HAP-1 (cell line): ENCODE measurements around the gene MRPS2.
"Not testable (repeated sequence)": the region's sequence is repeated elsewhere in the genome, so short reads cannot be mapped to it uniquely, and the experiment has no call there.

Experiments
- DNase-seq, 2 experiments: peaks; one replicate each; pipeline ENCODE4 v3.0.0-alpha.2; 2016 to 2020; ENCODE audit warnings: low spot score in 2 of 2
- H3K27me3 ChIP-seq: fragments of 250-450 bp; sonication (Bioruptor Pico); 2 replicates; pipeline ENCODE4 v1.5.1; 2020; ENCODE audit warnings: low read depth, mild to moderate bottlenecking, moderate library complexity
- H3K36me3 ChIP-seq: fragments of 250-450 bp; sonication (Bioruptor Pico); replicated peaks from 2 replicates; pipeline ENCODE4 v1.5.1; 2020; ENCODE audit warnings: mild to moderate bottlenecking
- H3K4me1 ChIP-seq: fragments of 250-450 bp; sonication (Bioruptor Pico); 2 replicates; pipeline ENCODE4 v1.5.1; 2020; ENCODE audit warnings: mild to moderate bottlenecking
- H3K4me3 ChIP-seq: fragments of 250-450 bp; sonication (Bioruptor Pico); 2 replicates; pipeline ENCODE4 v1.5.1; 2020; ENCODE audit warnings: mild to moderate bottlenecking, moderate library complexity
- H3K9me3 ChIP-seq: fragments of 250-450 bp; sonication (Bioruptor Pico); 2 replicates; pipeline ENCODE4 v1.5.1; 2020; ENCODE audit warnings: mild to moderate bottlenecking, moderate library complexity
- in situ Hi-C: fragments of 300-500 bp; cut with MboI; formaldehyde crosslinking; loops from 3 replicates; pipeline ENCODE4 v1.14.3; 2020; ENCODE audit warnings: low sequenced_read_pairs, inconsistent platforms, mixed read lengths

MRPS2 gene

DNA sequence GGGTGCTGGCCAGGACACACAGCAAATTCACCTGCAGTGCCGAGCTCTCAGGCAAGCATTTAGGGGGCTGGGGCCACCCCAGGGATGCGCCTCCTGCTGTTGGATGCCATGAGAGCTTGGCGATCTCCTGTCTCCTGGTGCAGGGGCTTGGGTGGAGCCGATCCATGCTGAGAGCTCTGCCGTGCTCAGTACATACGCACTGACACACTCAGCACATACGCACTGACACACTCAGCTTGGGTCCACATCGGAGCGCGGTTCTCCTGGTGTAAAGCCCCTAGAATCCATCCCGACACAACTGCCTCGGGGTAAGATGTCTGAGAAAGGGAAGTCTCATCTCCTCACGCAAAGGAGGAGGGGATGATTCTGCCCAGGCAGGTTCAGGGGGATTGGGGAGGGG is 35.1 kb downstream of the MRPS2 start:
- H3K36me3 ChIP-seq, in situ Hi-C loops, H3K9me3 ChIP-seq, H3K27me3 ChIP-seq, H3K4me1 ChIP-seq, H3K4me3 ChIP-seq, DNase-seq: not testable (repeated sequence)

DNA sequence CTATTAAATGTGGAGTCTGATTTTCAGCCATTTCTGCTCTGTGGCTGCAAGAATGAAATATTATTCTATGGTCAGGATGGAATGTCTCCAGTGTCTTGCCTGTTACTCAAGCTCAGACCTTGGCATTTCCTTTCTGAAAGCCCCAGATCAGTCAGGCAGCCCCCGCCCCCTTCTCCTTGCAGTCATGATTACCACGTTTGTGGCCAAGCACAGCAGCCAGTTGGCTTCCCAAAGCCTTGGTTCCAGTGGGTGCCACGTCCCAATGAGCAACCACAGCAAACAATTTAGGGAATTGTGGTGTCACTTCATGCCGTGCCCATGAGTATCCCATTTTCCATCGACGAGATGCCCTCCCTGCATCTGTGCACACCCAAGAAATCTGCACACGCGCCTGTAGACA is 35.7 kb downstream of the MRPS2 start:
- in situ Hi-C loops = no loop called here
- no peak for DNase-seq
- H3K36me3 ChIP-seq = no peaks in the 10 kb centered on the region
- no peak overlapping the region for H3K4me3 ChIP-seq
- no peaks in the 10 kb centered on the region; the same call in 1 of the 2 replicates for H3K27me3 ChIP-seq
- H3K4me1 ChIP-seq = no peaks in the 10 kb centered on the region
- H3K9me3 ChIP-seq = no peaks in the 10 kb centered on the region

GRCh38 chr9:135543262-135543894 is 42.9 kb downstream of the MRPS2 start:
- H3K9me3 ChIP-seq, DNase-seq, H3K27me3 ChIP-seq, H3K36me3 ChIP-seq, H3K4me3 ChIP-seq, in situ Hi-C loops, H3K4me1 ChIP-seq: not testable (repeated sequence)

GRCh38 chr9:135544981-135545635 is 44.6 kb downstream of the MRPS2 start:
- no peak for DNase-seq
- Histone ChIP-seq H3K4me1 (no peaks in the 10 kb centered on the region), H3K36me3 (no peaks in the 10 kb centered on the region), H3K4me3 (no peak overlapping the region), H3K27me3 (no peaks in the 10 kb centered on the region), H3K9me3 (no peaks in the 10 kb centered on the region; the same call in 1 of the 2 replicates)
- in situ Hi-C loops = no loop called here

GRCh38 chr9:135545646-135546176 is 45.2 kb downstream of the MRPS2 start, which contains the start of gene OBP2A:
TSS of gene OBP2A (plus strand) at chr9:135546126. CDS start at chr9:135546181, 55 bp downstream.
- H3K36me3 ChIP-seq, H3K27me3 ChIP-seq, H3K9me3 ChIP-seq, H3K4me1 ChIP-seq, DNase-seq, H3K4me3 ChIP-seq, in situ Hi-C loops: not testable (repeated sequence)

DNA sequence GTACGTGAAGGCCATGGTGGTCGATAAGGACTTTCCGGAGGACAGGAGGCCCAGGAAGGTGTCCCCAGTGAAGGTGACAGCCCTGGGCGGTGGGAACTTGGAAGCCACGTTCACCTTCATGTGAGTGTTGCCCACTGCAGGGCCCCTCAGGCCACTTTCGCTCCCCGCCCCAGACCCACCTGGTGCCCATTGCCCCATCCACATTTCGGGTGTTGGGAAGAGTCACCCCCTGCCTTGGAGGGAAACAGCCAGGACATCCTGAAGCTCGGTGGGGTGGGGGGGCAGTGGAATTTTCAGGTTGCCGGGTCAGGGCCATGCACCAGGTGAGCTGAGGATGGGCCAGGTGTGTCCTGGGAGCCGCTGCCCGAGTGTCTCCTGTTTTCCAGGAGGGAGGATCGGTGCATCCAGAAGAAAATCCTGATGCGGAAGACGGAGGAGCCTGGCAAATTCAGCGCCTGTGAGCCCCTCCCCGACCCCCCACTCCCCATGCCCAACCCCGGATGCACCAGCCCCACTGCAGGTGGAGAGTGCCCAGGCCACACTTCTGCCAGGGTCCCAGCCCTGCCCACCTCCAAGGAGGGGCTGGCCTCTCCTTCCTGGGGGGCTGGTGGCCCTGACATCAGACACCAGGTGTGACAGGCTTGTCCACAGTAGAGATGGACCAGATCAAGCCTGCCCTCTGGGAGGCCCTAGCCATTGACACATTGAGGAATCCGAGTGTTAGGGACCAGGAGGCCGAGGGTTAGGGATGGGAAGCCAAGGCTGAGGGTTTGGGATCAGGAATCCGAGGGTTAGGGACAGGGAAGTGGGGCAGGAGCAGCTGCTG is 46.5 kb downstream of the MRPS2 start:
- DNase-seq, in situ Hi-C loops, H3K27me3 ChIP-seq, H3K9me3 ChIP-seq, H3K36me3 ChIP-seq, H3K4me3 ChIP-seq, H3K4me1 ChIP-seq: not testable (repeated sequence)

GRCh38 chr9:135547756-135548736 is 47.6 kb downstream of the MRPS2 start:
- H3K4me3 ChIP-seq = no peak overlapping the region
- in situ Hi-C loops = no loop called here
- H3K36me3 ChIP-seq = no peaks in the 10 kb centered on the region
- H3K9me3 ChIP-seq = no peaks in the 10 kb centered on the region; the same call in 1 of the 2 replicates
- H3K4me1 ChIP-seq = no peaks in the 10 kb centered on the region
- no peak for DNase-seq
- H3K27me3 ChIP-seq = no peaks in the 10 kb centered on the region

- H3K36me3 ChIP-seq, H3K4me3 ChIP-seq, DNase-seq, H3K4me1 ChIP-seq, H3K27me3 ChIP-seq, H3K9me3 ChIP-seq, in situ Hi-C loops: not testable (repeated sequence)
Measured at GRCh38 chr9:135549478-135550343, 49.2 kb downstream of the MRPS2 start.

- H3K27me3 ChIP-seq = no peaks in the 10 kb centered on the region
- H3K4me1 ChIP-seq = no peaks in the 10 kb centered on the region
- DNase-seq = no peak
- no peaks in the 10 kb centered on the region for H3K36me3 ChIP-seq
- H3K4me3 ChIP-seq = no peak overlapping the region
- in situ Hi-C loops = no loop called here
- no peaks in the 10 kb centered on the region for H3K9me3 ChIP-seq
Measured at GRCh38 chr9:135550344-135550918, 49.9 kb downstream of the MRPS2 start.

DNA sequence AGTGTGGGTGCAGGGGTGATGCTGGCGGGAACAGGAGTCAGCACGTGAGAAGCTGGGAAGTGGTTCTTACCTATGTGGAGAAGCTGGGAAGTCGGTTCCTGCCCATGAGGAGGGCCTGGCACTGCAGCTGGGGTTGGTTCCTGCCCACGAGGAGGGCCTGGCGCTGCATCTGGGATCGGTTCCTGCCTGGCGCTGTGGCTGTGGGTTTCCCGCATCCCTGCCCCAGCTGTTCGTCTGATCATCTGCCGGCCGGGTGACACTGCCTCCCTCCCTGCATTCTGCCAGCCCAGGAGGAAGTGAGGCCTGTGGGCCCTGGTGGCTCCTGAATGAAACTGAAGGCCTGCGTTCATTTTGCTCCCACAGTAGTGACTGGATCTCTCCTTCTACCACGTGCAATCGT is 50.5 kb downstream of the MRPS2 start:
- no peaks in the 10 kb centered on the region for H3K4me1 ChIP-seq
- H3K36me3 ChIP-seq = no peaks in the 10 kb centered on the region
- no peak overlapping the region for H3K4me3 ChIP-seq
- in situ Hi-C loops = no loop called here
- DNase-seq = no peak
- H3K27me3 ChIP-seq = no peaks in the 10 kb centered on the region
- no peaks in the 10 kb centered on the region for H3K9me3 ChIP-seq

GRCh38 chr9:135551456-135551855 is 51.0 kb downstream of the MRPS2 start:
- in situ Hi-C loops = no loop called here
- no peaks in the 10 kb centered on the region for H3K27me3 ChIP-seq

GRCh38 chr9:135552021-135552697 is 51.7 kb downstream of the MRPS2 start:
- no peak for DNase-seq
- Histone ChIP-seq H3K27me3 (no peaks in the 10 kb centered on the region), H3K4me1 (no peaks in the 10 kb centered on the region), H3K36me3 (no peaks in the 10 kb centered on the region), H3K4me3 (no peak overlapping the region), H3K9me3 (no peaks in the 10 kb centered on the region)
- in situ Hi-C loops = no loop called here

More at GRCh38 chr9:135551456-135551855, 51.0 kb downstream of the MRPS2 start:
- Histone ChIP-seq H3K36me3 (no peaks in the 10 kb centered on the region), H3K9me3 (no peaks in the 10 kb centered on the region), H3K4me3 (no peak overlapping the region), H3K4me1 (no peaks in the 10 kb centered on the region)
- no peak for DNase-seq
